IPS-NIHi7 (cell line): ENCODE data around the gene VIT.

Experiments
- DNase-seq: peaks from one replicate; pipeline ENCODE4 v3.0.0; 2012; ENCODE audit warnings: mixed read lengths; ENCODE audit errors: extremely low spot score

Gene VIT

GRCh38 chr2:36859366-36859792 is 162.9 kb downstream of the VIT start:
- no peak for DNase-seq

GRCh38 chr2:36861896-36862295 is 165.4 kb downstream of the VIT start:
- no peak for DNase-seq
